Common myeloid progenitor, CD34-positive (primary cell): Measurements from ENCODE around the gene OR6S1.
"Not testable (repeated sequence)": the region's sequence is repeated elsewhere in the genome, so short reads cannot be mapped to it uniquely, and the experiment has no call there.

Experiments
- CTCF ChIA-PET: fragments of 350-600 bp; sonication (Branson Sonifier 250); formaldehyde crosslinking; loops from one replicate; lab custom pipeline; 2021; ENCODE audit warnings: antibody characterized with exemption; lab: Charles Lee
- POLR2A ChIA-PET: fragments of 350-600 bp; sonication (Branson Sonifier 250); formaldehyde crosslinking; loops from one replicate; lab custom pipeline; 2021; ENCODE audit warnings: antibody characterized with exemption; lab: Charles Lee
- DNase-seq, 3 donors: peaks; one replicate each; pipeline versions ENCODE4 v3.0.0 to v3.0.0-alpha.2; 2013
- H3K27ac ChIP-seq, 2 experiments: 1 replicate in 1 of 2; 2 replicates in 1 of 2; pipeline ENCODE4 v1.7.0; 2013; ENCODE audit warnings: inconsistent platforms in 2 of 2, low read length in 2 of 2, mild to moderate bottlenecking in 2 of 2, low read depth in 1 of 2, moderate library complexity in 1 of 2; ENCODE audit not compliant: severe bottlenecking in 2 of 2, insufficient read depth in 1 of 2, poor library complexity in 1 of 2
- H3K27me3 ChIP-seq, 5 experiments: replicated peaks in 2 of 5; 1 replicate in 3 of 5; 2 replicates in 2 of 5; pipeline versions ENCODE4 v1.6.1 to v1.7.0; 2013; ENCODE audit warnings: low read length in 4 of 5, mild to moderate bottlenecking in 2 of 5, moderate library complexity in 2 of 5, inconsistent platforms in 1 of 5; ENCODE audit not compliant: insufficient read depth in 5 of 5, control insufficient read depth in 4 of 5
- H3K36me3 ChIP-seq, 4 experiments: 1 replicate in 2 of 4; 2 replicates in 2 of 4; pipeline versions ENCODE4 v1.6.1 to v1.7.0; 2013; ENCODE audit warnings: low read length in 3 of 4, control low read depth in 1 of 4, mild to moderate bottlenecking in 1 of 4; ENCODE audit not compliant: control insufficient read depth in 4 of 4, insufficient read depth in 4 of 4
- H3K4me1 ChIP-seq, 4 experiments: 1 replicate in 3 of 4; 2 replicates in 1 of 4; pipeline versions ENCODE4 v1.6.1 to v1.7.1; 2013; ENCODE audit warnings: low read length in 3 of 4, mild to moderate bottlenecking in 3 of 4, control low read depth in 1 of 4, inconsistent platforms in 1 of 4, moderate library complexity in 1 of 4; ENCODE audit not compliant: control insufficient read depth in 4 of 4, insufficient read depth in 4 of 4; ENCODE audit errors: control extremely low read depth in 1 of 4
- H3K4me3 ChIP-seq, 7 experiments: 1 replicate in 4 of 7; 2 replicates in 3 of 7; pipeline versions ENCODE4 v1.5.1 to v1.7.0; 2013; ENCODE audit warnings: mild to moderate bottlenecking in 7 of 7, low read length in 6 of 7, moderate library complexity in 6 of 7, inconsistent platforms in 2 of 7, low read depth in 2 of 7, control low read depth in 1 of 7; ENCODE audit not compliant: insufficient read depth in 4 of 7, control insufficient read depth in 1 of 7; ENCODE audit errors: extremely low read depth in 1 of 7
- H3K9me3 ChIP-seq, 5 experiments: 1 replicate in 4 of 5; 2 replicates in 1 of 5; pipeline versions ENCODE4 v1.6.1 to v1.7.1; 2013; ENCODE audit warnings: low read length in 4 of 5, mild to moderate bottlenecking in 2 of 5, inconsistent platforms in 1 of 5, low read depth in 1 of 5, moderate library complexity in 1 of 5; ENCODE audit not compliant: control insufficient read depth in 4 of 5, insufficient read depth in 2 of 5; ENCODE audit errors: control extremely low read depth in 1 of 5
- WGBS: methylation state at CpG from one replicate; pipeline ENCODE4 v1.1.5; 2013; ENCODE audit not compliant: insufficient coverage; 5-methylcytosine and 5-hydroxymethylcytosine counted together

Gene OR6S1

GRCh38 chr14:20601522-20601921, 40.0 kb downstream of the OR6S1 start:
- no peaks in the 10 kb centered on the region for H3K27me3 ChIP-seq
- H3K9me3 ChIP-seq, result no peaks in the 10 kb centered on the region
- WGBS, result 80% methylated on average over 12 of the region's 12 CpGs
- no peak overlapping the region for H3K27ac ChIP-seq
- peaks cover 0 to 2% (median 0%) of the 10 kb centered on the region in 4 experiments for H3K4me1 ChIP-seq
- POLR2A ChIA-PET, result no interaction called here
- H3K4me3 ChIP-seq, result no peak overlapping the region
- no peak for DNase-seq
- CTCF ChIA-PET, result interaction anchor here (0.9 kb wide), 2 partner anchors 19 to 187 kb away, joined by 3 read pairs; no protein-coding TSS in a partner anchor
- H3K36me3 ChIP-seq, result no peaks in the 10 kb centered on the region

- no peaks in the 10 kb centered on the region for H3K9me3 ChIP-seq
- no peak for DNase-seq
- no peaks in the 10 kb centered on the region for H3K36me3 ChIP-seq
- CTCF ChIA-PET, result no interaction called here
- H3K27me3 ChIP-seq, result no peaks in the 10 kb centered on the region
- POLR2A ChIA-PET, result interaction anchor here (0.6 kb wide), 1 partner anchor 194 kb away, joined by 3 read pairs; no protein-coding TSS in a partner anchor
- H3K27ac ChIP-seq, result no peak overlapping the region
- peaks cover 0 to 11% (median 7%) of the 10 kb centered on the region in 4 experiments for H3K4me1 ChIP-seq
- H3K4me3 ChIP-seq, result no peak overlapping the region
- 100% methylated on average over 1 of the region's 1 CpG for WGBS
Observed at GRCh38 chr14:20597108-20597507, 44.4 kb downstream of the OR6S1 start.

- H3K36me3 ChIP-seq, CTCF ChIA-PET, DNase-seq, H3K27me3 ChIP-seq, POLR2A ChIA-PET, H3K27ac ChIP-seq, H3K4me3 ChIP-seq, H3K9me3 ChIP-seq: not testable (repeated sequence)
- WGBS, result 95% methylated on average over 3 of the region's 3 CpGs
- H3K4me1 ChIP-seq, result peaks cover 0 to 11% (median 7%) of the 10 kb centered on the region in 4 experiments
Observed at GRCh38 chr14:20595726-20596125, 45.8 kb downstream of the OR6S1 start.

GRCh38 chr14:20592574-20592973, 48.9 kb downstream of the OR6S1 start:
- POLR2A ChIA-PET, result no interaction called here
- peaks cover 0 to 11% (median 7%) of the 10 kb centered on the region in 4 experiments for H3K4me1 ChIP-seq
- H3K36me3 ChIP-seq, result no peaks in the 10 kb centered on the region
- H3K4me3 ChIP-seq, result peak overlapping the region in 1 of 7 experiments; percentile 14
- WGBS, result 0% methylated on average over 1 of the region's 1 CpG
- CTCF ChIA-PET, result interaction anchor here (0.7 kb wide), 1 partner anchor 216 kb away, joined by 3 read pairs; no protein-coding TSS in a partner anchor
- H3K27ac ChIP-seq, result no peak overlapping the region
- H3K27me3 ChIP-seq, result no peaks in the 10 kb centered on the region
- H3K9me3 ChIP-seq, result no peaks in the 10 kb centered on the region
- peak in 1 of 3 donors; percentile 45 for DNase-seq

GRCh38 chr14:20591235-20591634, 50.3 kb downstream of the OR6S1 start, which contains the start of gene RNASE12:
Gene RNASE12, minus strand, starts transcription at chr14:20591376. Its CDS starts 653 bp downstream, at chr14:20590723.
- peaks cover 0 to 11% (median 7%) of the 10 kb centered on the region in 4 experiments for H3K4me1 ChIP-seq
- no peaks in the 10 kb centered on the region for H3K36me3 ChIP-seq
- H3K4me3 ChIP-seq, result peak within 1 kb of the TSS in 1 of 7 experiments; percentile 14
- ChIA-PET CTCF (interaction anchor here (1.0 to 1.2 kb wide), 2 partner anchors 11 to 40 kb away, joined by 3 read pairs; no protein-coding TSS in a partner anchor), POLR2A (no interaction called here)
- no peak within 1 kb of the TSS for H3K27ac ChIP-seq
- DNase-seq, result no peak
- WGBS, result 100% methylated on average over 3 of the region's 4 CpGs
- H3K27me3 ChIP-seq, result no peaks in the 10 kb centered on the region
- no peaks in the 10 kb centered on the region for H3K9me3 ChIP-seq
